T-helper 9 cell (primary cell): Measurements from ENCODE around the gene UBQLN3.

Source experiments
- DNase-seq: peaks from one replicate; pipeline ENCODE4 v3.0.0-alpha.2; 2020
- total RNA-seq, 2 donors: gene quantifications; one replicate each; lab custom pipeline; 2026; lab: John Stamatoyannopoulos, UW

UBQLN3 gene
- 0 reads per million in 2 donors for total RNA-seq

DNA sequence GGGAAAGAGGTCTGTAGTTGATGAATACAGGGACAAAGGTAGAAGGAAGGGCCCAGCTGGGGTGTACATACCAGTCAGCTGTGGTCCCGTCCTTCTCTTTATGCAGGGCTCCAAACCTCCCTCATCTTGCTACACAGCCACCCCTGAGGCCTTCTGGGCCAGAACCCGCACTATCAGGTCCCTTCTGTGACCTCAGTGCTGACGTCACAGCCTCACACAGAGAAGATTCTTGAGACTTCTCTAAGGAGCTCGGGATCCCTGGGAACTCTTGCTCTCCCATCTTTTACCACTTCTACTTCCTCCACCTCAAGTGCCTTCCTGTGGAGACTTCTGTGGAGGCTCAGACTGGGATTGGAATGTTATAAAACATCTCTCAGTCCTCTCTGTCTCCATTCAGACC lies at the start of gene UBQLN3:
Gene UBQLN3, minus strand, starts transcription at position 155 of the 400 bp plus-strand sequence. CDS start 399 bp downstream, outside the sequence.
- no peak for DNase-seq

DNA sequence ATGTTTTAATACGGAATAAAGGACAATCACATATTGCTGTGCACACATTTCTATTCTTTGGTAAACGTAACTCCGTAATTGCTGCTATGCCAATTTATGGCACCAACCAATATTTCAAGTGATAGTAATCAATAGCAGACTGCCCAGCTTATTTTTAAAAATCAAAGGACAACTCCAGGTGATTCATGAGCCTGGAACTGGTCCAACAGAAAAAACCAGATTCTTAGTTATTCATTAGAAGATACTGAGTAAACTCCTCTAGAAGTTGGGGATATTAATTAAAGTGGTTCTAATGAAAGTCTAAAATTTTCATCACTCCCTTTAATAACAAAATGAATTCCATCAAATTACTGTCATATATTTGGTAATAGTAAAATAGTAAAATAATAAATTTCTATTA lies 48.0 kb upstream of the UBQLN3 start:
- DNase-seq, result no peak

DNA sequence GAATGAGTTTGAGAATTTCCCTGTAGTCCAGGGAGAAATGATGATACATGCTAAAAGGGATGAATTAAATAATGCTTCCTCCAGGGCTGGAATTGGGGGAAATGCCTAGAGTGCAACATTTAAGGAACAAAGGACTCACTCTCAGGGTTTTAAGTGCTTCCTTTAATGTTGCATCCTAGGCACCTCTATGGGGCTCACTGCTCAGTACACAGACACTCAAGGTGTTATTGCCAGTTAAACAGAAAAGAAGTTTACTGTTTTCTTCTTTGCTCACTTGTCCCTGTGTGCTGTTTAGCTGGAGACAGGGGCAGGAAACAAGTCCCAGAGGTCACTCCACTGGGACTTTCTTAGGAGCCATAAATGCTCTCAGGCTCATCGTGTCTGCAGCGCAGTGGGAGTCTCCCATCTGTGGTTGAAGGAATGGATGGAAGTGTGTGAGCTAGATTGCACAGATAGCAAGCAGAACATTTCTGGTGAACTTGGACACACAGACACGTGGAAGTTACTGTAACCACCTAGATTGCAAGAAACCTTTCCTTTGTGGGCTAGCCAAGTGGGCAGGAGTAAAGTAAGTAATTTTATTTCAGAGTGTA lies 46.9 kb upstream of the UBQLN3 start:
- DNase-seq, result no peak

DNA sequence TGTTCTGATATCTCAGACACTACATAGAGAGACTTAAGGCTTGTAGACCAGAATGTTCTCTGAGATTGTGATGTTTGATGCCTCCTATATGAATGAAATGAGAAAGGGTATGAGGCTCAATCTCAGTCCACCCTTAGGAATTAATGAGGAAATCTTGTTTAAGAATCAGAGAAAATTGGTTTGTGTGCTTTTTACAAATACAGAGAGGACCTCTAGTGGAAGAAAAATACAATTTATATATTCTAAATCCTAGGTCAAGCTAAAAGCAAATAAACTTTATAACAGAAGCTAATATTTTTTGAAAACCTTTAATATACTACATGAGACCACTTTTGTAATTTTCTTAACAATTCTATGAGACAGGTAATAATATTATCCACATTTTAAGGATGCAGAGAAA lies 43.6 kb upstream of the UBQLN3 start:
- no peak for DNase-seq

DNA sequence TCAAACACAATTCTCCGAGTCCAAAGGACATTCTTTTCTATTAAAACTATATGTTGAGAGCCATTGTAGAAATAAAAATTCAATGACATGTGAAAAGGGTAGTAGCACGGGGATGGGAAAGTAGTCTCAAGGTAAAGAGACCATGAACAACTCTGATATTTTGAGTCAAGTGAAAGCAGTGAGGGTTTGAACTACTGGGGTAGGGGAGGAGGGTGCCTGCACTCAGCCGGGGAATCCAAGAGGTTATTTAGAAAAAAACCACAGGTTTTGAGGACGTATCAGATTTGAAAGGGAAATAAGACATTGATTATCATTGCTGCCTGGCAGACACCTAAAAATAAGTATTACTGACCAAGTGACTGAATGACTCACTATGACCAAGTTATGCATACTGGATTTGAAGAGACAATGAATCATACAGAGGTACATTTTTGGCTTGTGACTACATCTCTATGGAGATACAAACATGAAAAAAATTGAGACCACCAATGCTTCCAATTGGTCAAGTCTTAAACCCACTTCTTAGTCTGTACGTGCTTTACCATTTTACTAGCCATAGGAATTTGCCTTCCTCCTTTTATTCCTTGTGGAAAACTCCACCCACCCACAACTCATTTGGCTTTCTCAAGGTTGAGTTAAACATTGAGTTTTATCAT lies 40.8 kb upstream of the UBQLN3 start:
- no peak for DNase-seq

DNA sequence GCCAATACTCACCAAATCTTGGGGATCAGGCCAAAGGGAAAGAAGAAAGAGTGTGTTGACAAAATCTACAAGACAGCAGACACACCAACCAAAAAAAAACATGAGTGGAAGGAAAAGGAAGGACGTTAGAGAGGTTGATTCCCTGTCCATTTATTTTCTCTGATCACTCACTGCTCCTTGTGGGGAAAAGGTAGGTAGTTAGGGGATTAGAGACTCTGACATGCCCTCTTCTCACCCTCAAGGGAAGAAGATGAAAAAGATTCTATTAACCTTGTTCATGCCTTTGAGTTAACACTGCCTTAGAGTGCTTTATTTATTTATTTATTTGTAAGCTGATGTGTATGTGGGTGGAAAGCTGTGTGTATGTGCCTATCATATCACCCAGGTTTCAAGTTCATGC lies 38.7 kb upstream of the UBQLN3 start, which contains the start of gene OR52H1:
Gene OR52H1, minus strand, starts transcription at position 101 of the 400 bp plus-strand sequence. CDS start 3,035 bp downstream, outside the sequence.
- no peak for DNase-seq

DNA sequence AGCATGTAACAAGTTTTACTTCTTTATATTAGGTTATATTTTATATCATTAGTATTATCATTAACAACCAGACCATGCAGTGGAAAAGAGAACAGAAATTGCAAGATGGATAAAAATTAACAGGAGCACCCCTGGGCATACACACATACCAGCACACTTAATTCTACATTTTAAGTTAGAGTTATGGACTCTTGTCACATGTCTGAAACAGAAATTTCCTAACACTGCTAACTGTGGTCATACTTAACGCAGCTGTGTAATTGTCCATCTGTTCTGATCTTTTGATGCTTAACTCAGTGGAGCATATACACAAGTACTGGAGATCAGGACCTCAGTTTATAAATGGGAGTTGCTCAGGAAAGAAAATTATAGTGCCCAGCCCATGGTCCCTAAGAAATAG lies 38.2 kb upstream of the UBQLN3 start:
- DNase-seq, result no peak

DNA sequence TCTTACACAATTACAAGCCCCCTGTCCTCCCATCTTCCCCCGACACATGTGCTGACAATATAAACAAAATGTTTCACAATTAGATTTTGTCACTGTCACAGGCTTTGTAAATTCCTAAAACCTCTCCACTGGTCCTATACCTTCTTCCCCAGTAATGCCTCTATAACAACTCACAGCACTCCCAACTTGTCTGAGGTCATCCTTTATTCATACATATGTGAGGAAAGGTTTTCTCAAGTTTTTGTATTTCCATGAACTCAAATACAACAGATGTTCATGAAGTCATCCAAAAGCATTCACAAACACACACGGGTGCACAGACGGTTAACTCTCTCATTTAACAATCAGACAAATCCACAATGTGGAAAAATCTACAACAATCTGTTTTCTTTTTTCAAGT lies 36.7 kb upstream of the UBQLN3 start:
- DNase-seq, result no peak

DNA sequence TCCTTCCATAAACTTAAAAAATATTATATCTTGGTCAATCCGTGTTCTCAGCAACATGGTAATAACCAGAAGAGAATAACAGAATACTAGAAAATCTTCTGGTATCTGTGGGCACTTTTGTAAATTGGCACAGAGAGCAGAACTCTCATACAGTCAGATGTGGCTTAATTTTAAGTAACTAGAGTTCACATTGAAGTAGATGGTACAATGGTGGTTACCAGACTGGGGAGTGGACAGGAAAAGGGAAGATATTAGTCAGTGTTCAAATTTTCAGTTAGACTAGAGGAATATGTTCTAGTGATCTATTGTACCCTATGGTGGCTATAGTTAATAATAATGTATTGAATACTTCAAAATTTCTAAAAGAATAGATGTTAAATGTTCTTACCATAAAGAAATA lies 31.7 kb upstream of the UBQLN3 start:
- no peak for DNase-seq

DNA sequence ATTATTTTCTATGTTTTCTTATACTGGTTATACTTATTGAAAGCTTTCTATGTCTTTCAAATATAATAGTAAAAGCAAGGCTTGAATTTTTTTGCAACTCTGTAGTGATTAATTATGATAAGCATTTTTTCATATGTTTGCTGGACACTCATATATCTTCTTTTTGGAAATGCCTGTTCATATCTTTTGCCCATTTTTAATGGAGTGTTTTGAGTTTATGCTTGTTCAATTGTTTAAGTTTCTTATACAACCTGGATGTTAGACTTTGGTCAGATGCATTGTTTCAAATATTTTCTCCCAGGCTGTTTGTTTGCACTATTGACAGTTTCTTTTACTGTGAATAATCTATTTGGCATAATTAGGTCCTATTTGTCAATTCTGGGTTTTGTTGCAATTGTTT lies 26.7 kb upstream of the UBQLN3 start:
- DNase-seq, result no peak

DNA sequence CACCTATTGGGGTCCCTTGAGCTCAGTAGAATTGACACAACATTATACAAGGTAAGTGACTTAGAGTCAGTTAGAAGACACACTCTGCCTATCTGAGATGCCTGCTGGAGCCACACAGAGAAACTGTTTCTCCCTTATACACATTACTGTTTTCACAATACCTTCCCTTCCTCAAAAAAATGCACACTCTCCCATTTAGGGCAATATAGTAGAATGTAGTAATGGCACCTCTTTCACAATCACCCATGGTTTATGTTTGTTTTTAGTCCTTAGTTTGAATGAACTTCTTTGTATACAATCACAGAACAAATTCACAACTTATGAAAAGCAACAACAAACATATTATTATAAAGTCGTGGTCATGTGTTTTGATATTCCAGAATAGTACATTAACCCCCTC lies 24.3 kb upstream of the UBQLN3 start:
- DNase-seq, result no peak

DNA sequence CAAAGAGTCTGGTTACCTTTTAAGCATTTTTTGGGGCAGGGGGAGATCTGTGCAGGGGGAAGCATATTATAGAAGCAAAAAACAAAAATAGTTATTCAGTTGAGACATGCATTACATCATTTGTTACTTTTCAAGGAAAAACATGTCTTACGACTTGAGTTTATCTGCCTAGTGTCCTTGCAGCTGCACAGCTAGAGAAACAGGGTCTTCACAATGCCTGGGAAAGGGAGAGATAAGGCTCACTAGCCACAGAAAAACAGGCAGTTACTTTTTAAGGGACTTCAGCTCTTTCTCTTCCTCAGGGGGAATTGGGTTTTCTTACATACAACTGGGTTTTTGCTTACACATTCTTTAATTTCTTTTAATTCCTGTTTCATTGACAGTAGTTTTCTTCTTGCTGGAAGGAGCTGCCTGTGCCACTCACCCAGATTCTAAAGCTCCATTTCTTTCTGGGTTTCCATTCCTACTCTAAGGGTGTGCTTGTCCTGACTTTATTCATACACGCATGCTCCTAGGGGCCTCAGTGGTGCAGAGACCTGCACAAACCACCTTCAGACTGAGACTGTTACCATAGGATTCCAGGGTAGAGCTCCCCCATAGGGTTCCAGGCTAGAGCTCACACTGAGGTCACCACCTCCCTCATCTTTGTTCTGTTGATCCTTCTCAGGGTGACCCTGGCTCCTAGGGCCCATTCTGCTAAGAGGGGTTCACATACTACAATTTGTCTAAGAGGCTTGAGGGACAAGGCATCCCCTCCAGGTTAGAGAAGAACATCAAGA lies 21.5 kb upstream of the UBQLN3 start:
- no peak for DNase-seq

DNA sequence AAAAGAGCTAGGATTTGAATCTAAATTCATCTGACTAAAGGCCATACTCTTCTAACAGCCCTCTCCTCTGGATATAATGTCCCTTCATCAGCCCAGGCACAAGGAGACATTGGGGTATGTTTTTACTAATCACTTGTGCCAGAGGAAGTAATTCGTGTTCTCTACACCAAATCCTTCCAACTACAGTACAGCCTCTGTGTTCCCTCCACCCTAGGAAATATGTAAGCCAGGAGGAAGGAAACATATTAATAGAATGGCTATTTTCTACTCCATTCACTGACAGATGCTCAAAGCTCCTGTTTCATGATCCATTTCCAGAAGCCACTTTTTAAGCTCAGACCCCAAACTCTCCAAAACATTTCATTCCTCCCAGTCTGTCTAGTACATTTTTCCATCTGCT lies 18.7 kb upstream of the UBQLN3 start:
- no peak for DNase-seq

DNA sequence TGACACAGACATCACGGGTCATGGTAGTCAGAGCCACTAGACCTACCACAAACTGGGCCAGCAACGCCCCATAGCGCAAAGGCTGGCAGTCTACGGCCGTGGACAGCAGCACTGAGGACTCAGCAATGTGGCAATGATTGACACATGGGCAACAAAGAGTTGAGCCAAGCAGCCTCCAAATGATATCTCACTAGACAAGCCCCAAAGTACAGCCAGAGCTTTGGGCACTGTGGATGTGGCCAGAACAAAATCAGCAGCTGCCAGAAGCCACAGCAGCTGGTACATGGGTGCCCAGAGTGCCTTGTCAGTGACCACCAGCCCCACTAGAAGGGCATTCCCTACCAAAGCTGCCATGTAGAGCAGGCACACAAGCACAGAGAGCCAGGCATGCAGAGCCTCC lies 18.0 kb upstream of the UBQLN3 start:
- DNase-seq, result no peak

DNA sequence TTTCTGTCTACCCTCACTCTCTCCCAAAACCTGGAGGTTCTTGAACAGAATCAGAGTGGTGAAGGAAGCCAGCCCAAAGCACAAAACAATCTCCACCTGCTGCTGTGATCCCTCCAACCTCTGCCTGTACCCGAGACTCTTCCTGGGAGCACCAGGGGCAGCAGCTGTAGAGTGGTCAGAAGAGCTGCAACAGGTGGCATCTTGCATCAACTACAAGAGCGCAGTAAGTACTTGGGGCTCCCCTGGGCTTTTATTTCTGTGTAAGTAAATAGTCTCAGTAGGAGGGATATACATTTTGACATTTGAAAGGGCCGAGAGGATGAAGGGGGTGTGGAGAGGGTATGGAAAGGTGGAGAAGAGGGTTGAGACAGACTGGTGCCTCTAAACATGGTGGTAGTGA lies 15.0 kb upstream of the UBQLN3 start:
- no peak for DNase-seq

DNA sequence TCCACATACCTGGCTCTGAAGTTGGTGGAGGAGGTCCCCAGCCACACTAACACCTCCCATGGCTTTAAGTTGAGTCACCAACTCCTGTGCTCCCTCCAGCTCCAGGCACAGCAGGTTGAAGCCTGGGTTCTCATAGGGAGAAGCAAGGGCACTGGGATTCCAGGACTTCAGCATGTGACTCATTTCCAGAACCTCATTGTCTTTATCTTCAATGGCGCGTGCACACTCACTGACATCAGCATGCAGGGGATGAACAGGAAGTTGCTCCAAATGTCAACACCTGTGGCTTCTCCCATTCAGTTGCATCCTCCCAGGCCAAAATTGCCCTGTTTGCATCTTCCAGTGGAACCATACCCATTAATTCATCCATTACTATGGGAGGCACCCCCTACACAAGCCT lies 12.6 kb upstream of the UBQLN3 start:
- DNase-seq, result no peak

DNA sequence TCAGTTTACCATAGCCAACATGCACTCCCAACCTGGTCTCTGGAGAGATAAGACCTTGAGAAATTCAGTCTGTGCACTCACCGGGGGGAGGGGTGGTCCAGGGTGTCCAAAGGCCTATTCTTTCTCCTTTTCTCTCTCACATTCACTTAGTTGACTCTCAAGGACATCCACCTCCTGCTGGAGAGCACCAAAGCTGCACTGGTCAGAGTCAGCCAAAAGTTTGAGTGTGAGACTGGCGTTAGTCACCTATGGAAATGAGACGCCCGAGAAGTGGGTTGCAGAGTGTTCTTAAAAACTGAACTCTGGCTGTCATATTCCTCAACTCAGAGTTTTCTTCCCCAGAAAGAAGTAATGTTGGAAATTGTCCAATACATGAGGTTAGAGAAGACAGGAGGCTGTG lies 11.8 kb upstream of the UBQLN3 start:
- DNase-seq, result no peak

DNA sequence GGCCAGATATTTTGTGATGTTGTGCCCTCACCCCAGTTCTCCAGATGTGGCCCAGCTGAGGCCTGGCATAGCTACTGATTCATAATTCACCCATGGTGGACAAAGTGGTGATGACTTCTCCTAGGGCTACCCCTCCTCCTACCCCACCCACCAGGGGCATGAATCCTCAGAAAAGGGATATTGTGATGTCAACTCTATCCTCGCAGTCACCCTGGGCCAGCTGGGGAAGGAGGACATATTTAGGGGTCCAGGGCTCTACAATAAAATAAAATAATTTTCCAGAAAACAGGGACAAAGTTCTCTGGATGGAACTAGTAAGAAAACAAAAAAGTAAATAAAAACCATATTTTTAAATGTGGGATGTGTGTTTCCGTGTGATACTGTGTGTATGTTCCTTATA lies 6.8 kb upstream of the UBQLN3 start, which contains the start of gene UBQLNL:
Gene UBQLNL, minus strand, starts transcription at position 101 of the 400 bp plus-strand sequence. CDS start 258 bp downstream, outside the sequence.
- no peak for DNase-seq

DNA sequence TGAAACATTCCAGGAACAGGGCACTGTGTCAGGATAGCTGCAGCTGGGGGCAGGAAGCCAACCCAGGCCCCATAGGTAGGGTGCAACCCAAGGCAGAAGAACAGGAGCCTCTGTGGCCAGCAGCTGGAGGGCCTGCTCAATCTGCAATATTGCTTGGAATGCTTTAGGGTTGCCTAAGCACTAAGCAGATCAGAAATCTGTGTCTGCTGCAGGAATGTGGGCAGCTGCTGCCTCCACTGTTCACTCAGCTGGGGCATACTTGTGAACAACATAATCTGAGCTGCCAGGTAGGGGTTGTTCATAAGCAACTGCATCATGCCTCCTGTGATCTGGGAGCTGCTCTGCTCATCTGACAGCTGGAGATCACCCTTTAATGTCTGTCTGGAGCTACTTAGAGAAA lies 5.1 kb upstream of the UBQLN3 start:
- DNase-seq, result no peak

DNA sequence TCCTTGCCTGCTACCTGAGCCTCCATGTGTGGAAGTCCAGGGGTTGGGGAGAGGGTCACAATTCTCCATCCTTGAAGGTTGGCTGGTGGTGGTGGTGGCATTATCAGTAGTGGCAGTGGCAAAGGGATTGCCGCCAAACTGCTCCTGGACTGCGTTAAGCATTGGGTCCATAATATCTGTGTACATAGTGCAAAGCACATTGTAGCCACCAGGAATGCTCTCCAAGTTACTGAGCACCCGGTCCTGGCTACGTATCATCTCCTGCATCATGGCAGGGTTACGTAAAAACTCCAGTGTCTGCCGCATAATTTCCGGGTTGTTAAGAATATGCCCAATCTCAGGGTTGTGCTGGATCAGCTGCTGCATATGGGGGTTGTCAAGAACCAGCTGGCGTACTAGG lies 1.2 kb downstream of the UBQLN3 start:
- DNase-seq, result no peak

DNA sequence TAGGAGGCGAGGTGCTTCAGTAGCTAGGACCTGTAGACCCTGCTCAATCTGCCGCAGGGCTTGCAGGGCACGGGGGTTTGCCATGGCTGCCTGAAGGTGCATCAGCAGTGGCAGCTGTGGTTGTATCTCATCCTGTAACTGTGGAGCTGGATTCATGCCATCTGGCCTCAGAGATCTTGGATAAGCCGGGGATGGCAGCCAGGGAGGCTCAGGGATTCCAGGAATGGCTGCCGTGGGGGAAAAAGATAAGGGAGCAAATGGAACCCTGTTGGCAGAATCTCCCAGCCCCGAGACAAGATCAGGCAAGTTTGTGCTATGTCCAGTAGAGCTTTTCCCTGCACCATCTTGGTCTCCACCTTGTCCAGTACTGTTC lies 1.8 kb downstream of the UBQLN3 start:
- no peak for DNase-seq

DNA sequence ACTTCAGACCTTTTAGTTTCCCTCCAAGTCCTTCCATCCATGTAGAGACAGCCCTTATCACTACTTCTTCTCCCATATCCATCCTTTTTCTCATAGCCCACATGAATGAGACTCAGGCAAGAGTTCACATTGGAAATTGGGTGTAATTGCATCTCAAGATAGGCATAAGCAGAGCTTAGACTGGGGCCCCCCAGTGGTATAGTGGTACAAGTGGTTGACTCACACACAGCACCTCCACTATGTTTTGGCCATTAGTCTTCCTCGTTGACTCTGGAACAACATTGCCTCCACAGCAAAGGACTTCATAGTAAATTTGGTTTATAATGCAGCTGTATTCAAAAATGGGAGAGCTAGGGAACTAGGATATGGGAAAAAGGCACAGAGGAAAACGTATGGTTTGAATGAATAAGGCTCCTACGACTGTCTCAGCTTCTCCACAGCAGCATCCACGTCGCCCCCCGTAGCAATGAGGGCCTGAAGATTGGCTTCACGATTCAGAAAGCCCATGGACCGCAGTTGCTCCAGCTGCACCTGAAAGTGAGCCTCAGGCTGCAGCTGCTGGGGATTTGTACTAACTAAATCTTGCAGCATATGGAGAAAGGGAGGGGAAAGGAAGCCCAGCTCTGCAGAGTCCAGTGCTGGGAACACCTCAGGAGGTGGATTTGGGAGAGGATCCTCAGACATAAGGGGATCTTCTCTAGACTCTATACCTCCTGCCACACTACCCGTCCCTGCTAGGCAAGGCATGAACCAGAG lies 2.4 kb downstream of the UBQLN3 start:
- DNase-seq, result no peak

DNA sequence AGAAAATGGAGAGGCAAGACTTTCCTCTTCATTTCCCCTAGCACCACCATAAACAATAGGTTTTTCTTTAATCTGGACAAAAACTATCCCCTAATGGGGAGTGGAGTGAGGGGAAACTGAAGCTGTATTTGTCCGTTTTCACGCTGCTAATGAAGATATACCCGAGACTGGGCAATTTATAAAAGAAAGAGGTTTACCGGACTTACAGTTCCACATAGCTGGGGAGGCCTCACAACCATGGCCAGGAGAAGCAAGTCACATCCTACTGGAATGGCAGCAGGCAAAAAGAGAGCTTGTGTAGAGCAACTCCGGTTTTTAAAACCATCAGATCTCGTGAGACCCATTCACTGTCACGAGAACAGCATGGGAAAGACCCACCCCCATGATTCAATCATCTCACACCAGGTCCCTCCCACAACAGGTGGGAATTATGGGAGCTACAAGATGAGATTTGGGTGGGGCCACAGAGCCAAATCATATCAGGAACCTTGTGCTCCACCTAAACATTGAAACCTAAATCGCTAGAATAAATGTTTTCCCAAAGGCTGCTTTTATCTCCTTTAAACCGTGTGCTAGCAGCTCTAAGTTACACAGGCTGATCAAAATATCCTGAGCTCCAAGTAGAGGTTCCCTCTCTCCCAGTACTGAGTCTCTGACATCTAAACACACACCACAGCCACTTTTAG lies 4.3 kb downstream of the UBQLN3 start:
- DNase-seq, result no peak
